TTC549 (cell line): ENCODE data around the gene SPAAR.
"Not testable (repeated sequence)": the region's sequence is repeated elsewhere in the genome, so short reads cannot be mapped to it uniquely, and the experiment has no call there.

Experiments
- FAIRE-seq: peaks from 2 replicates; lab custom pipeline; 2012; peaks lifted over from hg19 to GRCh38; lab: Jason Lieb, UNC

SPAAR gene

DNA sequence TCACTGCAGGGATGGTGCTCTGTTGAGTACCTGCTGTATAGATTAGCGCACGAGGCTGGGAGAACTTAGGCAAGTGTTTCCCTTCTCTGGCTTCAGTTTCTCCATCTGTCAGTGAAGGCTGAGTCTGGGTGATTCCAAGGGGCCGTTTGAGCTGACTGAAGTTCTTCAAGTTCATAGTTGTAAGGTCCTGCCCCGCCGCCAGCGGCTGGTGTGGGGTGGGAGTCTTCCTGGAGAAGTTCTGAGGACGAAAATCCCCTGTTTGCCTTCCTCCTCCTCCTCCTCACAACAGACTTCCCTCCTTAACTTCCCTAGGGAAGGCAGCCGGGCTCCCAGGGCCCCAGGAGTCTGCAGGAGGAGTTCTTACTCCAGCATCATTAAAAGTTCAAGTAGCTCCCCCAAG lies 5.0 kb upstream of the SPAAR start:
- FAIRE-seq: no peak

DNA sequence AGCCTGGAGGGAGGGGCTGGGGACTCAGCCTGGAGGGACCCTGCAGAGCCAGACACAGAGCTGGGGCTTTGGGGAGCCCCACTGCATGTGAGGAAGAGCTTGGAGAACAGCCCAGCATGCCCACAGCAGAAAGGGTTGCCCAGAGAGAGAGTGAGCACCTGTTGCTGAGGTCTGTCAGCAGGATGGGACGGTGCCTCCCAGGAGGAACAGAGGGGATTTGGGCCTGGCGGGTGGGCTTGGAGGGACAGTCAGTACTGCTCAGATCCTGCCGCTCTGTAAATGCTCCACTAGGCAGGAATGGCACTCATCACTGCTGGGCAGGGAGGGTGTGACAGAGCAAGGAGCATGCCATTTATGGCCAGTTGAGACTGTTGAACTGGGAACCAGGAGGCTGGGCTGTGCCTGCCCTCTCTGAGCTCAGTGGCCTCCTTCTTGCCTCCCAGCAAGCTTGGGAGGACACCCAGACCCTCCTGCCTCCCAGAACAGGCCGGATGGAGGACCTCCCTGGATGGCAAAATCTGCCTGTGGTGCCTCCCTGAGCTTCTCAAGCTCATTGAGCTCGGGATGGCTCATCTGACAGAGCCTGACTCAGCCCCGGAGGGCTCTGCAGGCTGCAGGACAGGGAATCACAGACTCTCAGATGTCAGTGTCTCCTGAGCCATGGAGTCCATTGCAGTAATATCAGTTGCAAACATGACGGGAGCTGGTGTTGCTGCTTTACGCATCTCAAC lies 4.1 kb upstream of the SPAAR start:
- FAIRE-seq: no peak

DNA sequence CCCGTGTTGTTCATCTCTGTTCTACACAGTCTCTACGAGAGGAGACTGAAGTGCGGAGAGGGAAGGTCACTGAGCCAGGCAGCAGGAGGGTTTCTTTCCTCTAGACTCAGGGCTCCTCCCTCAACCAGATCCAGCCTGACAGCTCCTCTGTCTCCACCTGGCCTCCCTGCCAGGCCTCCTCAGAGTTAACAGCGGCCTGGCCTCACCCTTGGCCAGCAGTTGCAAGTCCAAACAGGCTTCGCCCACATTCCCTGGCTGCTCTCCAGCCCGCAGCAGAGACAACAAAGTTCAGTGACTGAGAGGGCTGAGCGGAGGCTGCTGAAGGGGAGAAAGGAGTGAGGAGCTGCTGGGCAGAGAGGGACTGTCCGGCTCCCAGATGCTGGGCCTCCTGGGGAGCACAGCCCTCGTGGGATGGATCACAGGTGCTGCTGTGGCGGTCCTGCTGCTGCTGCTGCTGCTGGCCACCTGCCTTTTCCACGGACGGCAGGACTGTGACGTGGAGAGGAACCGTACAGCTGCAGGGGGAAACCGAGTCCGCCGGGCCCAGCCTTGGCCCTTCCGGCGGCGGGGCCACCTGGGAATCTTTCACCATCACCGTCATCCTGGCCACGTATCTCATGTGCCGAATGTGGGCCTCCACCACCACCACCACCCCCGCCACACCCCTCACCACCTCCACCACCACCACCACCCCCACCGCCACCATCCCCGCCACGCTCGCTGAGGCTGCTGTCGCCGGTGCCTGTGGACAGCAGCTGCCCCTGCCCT lies 3.2 kb upstream of the SPAAR start, which contains the start of gene HRCT1:
Gene HRCT1, plus strand, starts transcription at position 291 of the 768 bp plus-strand sequence. Its CDS starts 86 bp downstream, at position 377.
- FAIRE-seq: no peak

DNA sequence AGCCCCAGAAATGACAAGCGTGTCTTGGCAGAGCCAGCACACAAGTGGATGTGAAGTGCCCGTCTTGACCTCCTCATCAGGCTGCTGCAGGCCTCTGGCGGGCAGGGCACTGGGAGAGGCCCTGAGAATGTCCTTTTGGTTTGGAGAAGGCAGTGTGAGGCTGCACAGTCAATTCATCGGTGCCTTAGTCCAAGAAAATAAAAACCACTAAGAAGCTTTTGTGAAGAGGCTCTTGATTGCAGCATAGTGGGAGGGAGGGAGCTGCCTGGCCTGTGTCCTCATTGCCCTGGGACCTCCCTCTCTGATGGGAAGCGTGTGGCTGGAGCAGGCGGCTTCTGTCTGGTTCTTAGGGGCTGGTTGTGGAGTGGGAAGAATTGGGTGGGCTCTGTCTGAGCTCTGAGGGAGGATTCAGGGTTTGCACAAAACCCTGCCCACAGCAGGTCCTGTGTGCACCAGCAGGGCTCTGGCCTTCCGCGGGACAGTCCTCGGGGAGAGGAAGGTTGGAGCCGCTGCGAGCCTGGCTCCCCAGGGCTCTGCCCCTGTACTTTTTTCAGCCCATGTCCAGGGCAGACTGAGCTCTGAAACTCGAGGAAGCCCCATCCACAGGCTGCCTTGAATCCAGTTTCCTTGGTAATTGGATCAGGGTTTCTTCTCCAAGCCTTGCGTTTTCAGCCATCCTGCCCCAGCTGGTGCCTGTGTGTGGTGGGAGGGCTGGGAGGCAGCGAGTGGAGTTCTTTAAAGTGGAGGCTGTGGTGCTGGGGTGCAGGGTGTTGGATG lies 2.2 kb upstream of the SPAAR start:
- no peak for FAIRE-seq

DNA sequence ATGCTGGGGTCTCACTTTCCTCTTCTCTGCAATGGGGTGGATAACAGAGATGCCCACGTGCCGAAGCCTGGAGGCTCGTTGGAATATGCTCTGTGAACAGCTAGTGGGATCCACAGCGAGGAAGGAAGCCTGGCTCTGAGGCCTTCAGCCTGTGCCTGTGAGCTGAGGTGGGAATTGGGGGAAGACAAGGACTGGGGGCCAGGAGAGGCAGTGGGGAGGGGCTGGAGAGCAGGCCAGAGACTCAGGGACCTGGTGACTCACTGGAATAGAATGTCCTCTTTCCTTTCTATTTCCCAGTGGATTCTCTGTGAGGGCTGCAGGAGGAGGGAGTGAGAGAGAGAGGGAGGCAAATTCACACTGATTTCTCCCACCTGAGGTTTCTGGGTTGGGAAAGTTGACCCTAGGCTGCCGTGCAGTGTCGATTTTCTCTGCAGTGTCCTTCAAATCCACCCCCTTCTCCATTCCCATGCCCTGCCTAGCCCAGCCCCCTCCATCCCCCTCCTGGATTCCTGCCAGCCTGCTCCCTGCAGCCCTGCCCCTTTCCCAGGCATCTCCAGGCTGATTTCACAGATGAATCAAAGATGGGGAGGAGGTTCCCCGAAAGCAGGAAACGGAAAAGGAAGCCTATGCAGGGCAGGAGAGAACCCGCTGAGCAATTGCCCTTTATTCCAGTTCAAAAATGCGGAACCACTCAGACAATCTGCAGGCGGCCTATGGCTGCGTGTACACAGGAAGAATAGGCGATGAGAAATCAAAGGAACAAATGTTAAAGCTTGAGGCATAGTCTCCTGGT lies 1.4 kb upstream of the SPAAR start:
- FAIRE-seq: peak; percentile 65

DNA sequence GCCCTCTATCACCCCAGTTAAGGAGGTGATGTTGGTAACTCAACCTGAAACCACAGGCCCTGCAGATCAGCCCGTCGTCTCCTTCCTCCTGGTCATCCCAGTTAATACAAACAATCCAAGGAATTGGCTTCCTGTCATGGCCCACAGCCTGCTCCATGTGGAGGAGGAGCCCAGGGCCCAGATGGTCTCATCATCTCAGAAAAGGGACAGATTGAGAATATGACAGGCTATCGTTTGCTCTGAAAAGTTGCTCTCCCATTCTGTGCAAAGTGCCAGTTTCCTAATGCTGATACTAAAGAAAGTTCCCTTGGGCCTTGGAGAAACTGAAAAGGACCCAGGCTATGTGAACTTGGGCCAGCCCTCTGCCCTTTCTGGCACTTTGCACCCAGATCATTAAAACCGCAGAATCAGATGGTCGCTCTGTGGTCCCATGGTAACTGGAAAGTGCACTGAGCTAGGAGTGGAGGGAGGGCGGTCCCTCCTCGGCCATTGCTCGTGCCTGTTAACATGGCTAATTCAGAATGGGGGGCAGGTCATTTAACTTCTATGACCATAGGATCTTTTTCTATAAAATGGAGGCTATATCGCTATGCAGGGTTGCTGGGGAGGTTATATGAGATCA lies 675 bp upstream of the SPAAR start:
- FAIRE-seq: no peak

DNA sequence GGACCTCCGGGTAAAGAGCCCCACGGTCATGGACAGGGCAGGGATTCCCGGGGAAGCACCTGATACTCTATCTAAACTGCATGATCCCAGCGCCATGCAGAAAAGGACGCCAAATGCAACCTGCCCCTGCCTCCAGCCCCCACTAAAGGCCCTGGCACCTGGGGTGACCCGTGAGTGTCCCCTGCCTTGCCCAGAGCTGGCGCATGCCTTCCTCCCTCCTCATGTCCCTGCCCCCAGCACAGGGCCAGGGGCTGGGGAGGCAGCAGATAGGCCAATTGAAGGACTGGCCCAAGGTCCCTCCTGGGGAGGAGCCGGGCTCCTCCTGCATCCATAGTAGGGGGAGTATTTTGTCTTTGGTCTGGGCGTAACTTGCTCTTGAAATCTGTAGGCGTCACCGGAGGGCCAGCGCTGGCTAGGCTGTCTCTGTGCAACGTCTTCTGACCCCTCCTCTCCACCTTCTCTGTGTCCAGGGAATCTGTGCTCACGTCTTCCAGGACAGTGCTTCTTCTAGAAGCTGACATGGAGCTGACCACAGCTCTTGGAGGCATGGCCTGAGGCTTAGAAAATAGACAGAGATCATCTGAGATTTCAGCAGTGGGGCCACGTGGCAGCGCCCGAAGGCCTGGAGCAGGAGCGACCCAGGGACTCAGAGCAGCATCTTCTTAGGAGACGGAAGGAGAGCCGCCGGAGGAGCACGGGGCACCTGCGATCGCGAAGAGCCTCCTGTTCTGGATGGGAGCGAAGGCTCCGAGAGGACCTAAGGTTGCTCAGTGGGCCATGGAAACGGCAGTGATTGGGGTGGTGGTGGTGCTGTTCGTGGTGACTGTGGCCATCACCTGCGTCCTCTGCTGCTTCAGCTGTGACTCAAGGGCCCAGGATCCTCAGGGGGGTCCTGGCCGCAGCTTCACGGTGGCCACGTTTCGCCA lies 660 bp downstream of the SPAAR start:
- no peak for FAIRE-seq

DNA sequence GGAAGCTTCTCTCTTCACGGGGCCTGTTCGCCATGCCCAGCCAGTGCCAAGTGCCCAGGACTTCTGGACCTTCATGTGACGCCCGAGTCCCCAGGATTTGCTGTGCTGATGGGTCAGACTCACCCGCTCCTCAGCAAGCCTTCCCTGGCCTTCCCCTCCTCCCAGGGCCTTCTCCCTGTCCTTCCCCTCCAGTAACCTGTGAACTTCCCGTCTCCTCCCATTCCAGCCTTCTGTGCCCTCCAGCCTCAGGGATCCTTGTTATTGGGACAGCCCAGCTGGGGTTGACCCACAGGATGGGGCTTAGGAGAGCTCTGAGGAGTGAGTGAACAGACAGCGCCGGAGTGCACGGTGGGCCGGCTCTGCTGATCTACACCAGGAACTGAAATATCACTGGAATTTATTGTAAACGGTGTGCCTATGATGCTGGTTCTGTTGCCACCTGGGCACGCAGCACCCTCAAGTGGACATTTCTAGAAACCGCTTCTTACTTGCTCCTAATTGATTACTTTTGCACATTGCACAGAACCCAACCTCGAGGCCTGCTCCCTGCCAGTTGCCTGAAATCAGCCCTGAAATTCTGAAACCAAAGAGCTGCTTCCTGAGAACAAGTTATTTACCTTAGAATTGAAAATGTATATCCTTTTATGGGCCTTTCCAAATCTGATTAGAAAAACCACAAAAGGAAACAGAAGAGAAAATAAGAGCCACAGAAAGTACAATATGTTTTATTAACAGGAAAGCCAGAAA lies 1.5 kb downstream of the SPAAR start:
- no peak for FAIRE-seq

DNA sequence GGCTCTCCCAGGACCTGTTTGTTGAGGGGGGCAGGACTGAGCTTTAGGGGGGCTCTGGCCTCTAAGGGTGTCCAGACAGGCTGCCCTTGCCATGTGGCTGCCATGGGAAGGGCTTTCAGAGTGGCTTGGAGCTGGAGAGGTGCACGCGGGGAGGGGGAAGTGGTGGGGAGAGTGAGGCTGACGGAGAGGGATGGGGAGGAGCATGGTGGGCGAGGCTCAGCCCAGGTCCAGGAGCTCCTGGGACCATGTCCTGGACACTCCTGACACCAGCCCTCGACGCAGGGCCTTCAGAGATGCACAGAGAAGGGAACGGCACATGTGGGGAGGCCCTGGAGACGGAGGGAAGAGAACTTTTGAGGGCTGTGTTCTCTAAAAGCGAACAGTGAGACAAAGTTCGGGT lies 2.4 kb downstream of the SPAAR start:
- FAIRE-seq: no peak

DNA sequence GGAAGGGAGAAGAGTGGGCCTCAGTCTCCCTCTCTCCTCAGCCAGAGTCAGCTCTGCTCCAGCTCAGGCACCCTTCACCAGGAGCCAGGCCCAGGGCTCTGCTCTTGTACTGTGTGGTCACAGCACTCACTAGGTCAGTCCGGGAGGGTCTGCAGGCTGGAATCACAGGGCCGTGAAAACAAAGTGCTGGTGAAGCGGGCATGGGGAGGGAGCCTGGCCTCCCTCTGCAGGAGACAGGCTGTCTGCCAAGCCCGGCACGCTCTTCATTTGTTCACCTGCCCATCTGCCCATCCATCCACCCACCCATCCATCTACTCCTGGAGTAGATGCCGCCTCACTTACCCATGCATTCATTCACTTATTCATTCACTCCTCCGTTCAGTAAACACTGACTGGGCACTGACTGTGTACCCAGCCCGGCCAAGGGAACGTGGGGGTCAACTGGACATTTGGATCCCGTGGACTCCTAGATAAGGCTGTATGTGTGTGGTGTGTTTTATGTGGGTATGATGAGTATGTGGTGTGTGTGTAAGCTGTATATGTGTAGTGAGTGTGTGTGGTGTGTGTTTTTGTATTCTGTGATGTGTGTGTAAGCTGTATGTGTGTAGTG lies 3.6 kb downstream of the SPAAR start:
- no peak for FAIRE-seq

DNA sequence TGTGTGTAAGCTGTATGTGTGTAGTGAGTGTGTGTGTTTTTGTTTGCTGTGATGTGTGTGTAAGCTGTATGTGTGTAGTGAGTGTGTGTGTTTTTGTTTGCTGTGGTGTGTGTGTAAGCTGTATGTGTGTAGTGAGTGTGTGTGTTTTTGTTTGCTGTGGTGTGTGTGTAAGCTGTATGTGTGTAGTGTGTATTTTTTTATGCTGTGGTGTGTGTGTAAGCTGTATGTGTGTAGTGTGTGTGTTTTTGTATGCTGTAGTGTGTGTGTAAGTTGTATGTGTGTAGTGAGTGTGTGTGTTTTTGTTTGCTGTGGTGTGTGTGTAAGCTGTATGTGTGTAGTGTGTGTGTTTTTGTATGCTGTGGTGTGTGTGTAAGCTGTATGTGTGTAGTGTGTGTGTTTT lies 4.1 kb downstream of the SPAAR start:
- not testable (repeated sequence) for FAIRE-seq

DNA sequence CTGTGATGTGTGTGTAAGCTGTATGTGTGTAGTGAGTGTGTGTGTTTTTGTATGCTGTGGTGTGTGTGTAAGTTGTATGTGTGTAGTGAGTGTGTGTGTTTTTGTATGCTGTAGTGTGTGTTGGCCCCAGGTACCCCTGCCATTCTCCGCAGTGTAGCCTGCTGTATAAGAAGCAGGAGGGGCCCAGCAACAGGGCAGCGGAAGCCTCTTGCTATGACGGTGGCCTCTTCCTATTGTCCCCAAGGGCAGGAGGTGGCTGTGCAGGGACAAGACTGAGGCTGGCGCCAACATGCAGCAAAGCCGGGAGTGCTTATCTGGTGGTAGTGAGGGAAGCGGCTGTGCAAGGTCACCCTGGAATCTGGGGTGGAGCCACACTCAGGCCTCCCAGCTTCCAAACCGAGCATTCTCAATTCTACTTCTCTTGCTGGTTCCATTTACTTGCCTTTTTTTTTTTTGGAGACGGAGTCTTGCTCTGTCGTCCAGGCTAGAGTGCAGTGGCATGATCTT lies 5.1 kb downstream of the SPAAR start:
- FAIRE-seq: no peak

DNA sequence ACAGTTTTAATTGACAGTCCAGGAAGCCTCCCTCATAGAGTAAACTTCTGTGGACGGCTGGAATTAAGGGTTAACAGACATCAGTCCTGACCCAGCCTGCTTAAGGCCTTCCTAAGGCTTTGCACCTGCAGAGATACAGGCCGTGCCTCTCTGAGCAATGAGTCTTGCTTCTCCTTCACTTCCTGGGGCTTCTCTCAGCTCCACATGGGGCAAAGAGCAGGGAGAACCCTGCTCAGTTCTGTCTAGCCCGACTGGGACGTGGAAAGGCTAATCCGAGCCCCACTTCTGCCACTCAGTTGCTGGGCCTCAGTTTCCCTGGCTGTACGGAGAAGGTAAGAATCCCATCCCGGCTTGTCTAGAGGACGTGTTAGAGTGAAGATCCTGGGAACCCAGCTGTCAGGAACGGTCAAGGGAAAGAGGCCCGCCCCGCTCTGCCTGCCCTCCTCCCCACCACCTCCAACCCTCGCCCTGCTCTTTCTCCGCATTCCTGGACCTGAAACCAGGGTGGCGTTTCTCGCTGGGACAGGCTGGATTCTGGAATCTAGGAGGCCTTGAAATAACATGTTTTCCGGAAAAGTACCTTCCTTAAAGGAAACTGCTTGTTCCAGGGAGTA lies 6.5 kb downstream of the SPAAR start:
- FAIRE-seq: no peak

DNA sequence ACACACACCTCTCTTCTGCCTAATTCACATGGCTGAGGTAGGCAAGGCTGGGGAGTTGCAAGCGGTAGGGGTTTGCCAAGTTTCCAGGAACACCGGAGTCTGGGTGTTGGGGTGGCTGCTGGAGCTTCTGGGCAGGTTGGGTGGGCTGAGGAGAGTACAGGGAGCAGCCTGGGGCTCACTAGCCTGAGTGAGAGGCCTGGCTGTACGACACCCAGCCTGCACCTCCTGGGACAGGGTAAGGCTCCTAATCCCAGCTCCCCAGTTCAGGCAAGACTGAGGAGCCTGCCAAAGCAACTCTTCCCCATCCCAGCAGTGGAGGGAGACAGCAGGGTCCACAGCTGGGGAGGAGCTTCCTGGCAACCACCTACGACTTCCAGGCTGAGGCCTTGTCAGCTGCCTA lies 8.0 kb downstream of the SPAAR start:
- FAIRE-seq: no peak

DNA sequence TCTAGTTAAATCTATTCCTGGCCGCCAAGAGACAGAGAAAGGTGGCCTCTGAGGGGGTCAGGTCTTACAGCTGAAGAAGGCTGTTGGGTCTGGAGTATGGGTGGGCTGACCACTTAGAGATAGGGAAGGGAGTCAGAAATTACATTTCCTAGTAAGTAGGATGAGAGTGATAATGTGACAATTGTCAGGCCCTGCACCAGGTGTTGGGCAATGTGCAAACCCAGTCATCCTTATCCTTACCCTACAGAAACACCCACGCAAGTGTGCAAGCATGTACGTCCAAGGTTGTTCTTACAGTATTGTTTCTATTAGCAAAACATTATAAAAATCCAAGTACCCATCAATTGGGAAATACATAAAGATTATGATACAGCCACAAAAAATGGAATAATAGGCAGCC lies 9.5 kb downstream of the SPAAR start:
- no peak for FAIRE-seq

DNA sequence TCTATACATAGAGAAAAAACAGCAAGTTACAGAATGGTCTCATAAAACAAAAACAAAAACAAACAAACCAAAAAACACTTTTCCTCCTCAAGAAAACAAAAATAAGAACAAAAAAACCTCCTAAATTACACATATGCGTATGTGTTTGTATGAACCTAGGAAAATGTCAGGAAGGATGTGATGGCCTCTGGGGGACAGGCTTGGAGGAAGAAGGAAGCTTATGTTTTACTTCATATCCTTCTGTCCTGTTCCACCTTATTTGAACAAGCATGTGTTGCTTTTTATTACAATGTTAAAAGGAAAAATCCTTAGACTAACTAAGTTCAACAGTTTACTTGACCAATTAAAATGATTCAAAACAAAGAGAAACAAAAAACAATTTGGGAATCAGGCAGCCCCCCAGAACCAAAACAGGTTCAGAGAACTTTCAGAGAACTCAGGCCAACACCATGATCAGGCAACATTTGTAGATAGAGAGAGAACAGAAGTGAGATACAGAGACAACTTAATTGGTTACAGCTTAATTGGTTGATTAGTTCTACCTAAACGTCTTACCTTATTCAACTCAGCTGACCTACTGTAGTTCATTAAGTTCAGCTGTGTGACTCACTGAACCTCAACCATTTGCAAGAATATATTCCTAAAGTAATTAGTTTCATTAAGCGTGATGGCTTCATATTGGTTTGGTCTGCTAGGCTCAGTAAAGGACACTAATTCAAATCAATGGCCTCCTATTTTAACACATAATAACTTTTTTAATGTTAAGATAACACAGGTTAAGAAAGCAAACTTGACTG lies 10.1 kb downstream of the SPAAR start:
- no peak for FAIRE-seq

DNA sequence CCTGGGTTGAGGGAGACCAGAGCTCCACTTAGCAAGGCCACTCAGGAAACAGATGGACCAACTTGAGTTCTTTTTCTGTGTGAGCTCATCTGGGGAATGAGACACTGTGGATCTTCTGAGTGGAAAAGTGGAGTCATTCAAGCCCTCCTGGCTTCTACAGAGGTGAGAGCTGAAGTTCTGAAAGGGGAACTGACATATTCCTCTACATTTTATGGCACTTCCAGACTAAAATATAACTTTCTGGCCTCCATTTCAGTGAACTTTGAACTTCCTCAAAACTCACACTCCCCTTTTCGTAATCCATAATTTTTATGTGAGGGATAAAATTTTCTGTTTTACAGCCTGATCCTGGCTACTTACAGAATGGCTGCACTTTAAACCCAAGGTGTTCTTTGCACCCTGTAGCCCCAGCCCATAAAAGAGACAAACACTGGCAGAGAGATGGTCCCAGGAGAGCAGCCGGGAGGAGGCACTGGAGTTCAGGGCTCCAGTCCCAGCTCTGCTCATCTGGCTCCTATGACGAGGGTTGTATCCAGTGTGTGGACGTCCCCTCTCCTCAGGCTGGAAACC lies 10.8 kb downstream of the SPAAR start:
- no peak for FAIRE-seq

DNA sequence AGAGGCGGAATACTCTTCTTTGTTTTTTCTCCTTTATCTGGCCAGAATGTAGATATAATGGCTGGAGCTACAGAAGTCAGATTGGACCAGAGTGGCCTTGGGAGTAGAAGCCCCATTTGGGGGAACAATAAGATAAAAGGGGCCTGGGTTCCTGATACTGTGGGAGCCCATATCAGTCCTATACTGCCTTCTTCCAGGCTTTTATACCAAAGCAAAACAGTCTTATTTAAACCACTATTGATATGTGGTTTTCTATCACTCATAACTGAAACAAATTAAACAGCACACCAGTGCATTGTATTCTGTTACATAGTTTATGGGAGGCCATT lies 14.3 kb downstream of the SPAAR start:
- no peak for FAIRE-seq
